ENCODE data around the gene SBK3.
"Not testable (repeated sequence)": the region's sequence is repeated elsewhere in the genome, so short reads cannot be mapped to it uniquely, and the experiment has no call there.

SBK3 gene

DNA sequence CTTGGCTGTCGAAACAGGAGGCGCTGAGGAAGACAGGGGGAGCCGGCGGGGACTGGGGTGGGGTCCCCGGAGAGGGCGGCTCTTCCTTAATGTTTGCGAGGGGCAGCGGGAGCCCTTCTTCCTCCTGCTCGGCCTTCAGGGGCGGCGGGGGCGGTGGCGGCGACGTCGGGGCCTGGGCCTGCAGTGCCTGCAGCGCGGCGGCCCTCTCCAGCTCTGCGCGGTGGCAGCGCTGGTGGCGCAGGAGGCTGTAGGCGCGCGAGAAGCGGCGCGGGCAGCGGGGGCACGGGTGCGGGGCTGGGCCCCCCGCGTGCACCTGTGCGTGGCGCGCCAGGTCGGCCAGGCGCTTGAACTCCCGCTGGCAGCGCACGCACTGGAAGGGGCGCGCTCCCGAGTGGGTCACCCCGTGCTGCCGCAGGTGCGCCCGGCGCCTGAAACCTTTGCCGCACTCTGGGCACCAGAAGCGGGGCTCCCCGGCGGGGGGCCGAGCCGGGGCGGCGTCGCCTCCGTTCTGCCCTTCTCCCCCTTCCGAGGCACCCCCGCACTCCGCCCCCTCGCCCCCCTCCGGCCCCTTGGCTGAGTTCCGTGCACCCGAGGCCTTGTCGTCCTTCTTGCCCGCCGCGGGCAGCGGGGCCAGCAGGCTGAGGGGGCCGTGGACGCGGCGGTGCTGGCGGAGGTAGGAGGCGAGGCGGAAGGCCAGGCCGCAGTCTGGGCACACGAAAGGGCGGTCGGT lies 32.9 kb upstream of the SBK3 start:
- H3K9ac ChIP-seq = no peak overlapping the region
- H3K27ac ChIP-seq = no peak overlapping the region
- no peaks in the 10 kb centered on the region for H3K9me3 ChIP-seq
- peaks cover 23% of the 10 kb centered on the region for H3K4me1 ChIP-seq
- peaks cover 15% of the 10 kb centered on the region for H4K20me1 ChIP-seq
- H3K4me3 ChIP-seq = no peak overlapping the region
- H3K36me3 ChIP-seq = peaks cover 37% of the 10 kb centered on the region
- H3K4me2 ChIP-seq = no peak overlapping the region
- no peak for TF ChIP-seq Cebpa-rat (IDR thresholded peaks at IDR 0.05)
- H3K27me3 ChIP-seq = no peaks in the 10 kb centered on the region

DNA sequence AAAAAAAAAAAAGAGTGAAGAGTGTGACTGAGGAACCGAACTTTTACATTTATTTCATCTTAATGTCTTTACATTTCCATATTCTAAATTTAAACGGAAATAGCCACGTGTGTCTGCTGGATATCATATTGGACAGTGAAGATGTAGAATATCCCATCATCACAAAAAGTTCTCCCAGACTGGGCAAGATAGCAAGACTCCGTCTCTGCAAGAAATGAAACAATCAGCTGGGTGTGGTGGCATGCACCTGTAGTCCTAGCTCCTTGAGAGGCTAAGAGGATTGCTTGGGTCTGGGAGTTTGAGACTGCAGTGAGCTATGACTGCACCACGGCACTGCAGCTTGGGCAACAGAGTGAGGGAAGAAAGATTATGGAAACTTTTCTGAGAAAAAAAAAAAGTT lies 31.4 kb upstream of the SBK3 start:
- Histone ChIP-seq H3K4me3 (no peak overlapping the region), H3K36me3 (peaks cover 37% of the 10 kb centered on the region), H3K9me3 (no peaks in the 10 kb centered on the region), H4K20me1 (peaks cover 15% of the 10 kb centered on the region), H3K27ac (no peak overlapping the region), H3K4me2 (no peak overlapping the region), H3K4me1 (peaks cover 20% of the 10 kb centered on the region), H3K27me3 (no peaks in the 10 kb centered on the region), H3K9ac (no peak overlapping the region)
- no peak for TF ChIP-seq Cebpa-rat (IDR thresholded peaks at IDR 0.05)

DNA sequence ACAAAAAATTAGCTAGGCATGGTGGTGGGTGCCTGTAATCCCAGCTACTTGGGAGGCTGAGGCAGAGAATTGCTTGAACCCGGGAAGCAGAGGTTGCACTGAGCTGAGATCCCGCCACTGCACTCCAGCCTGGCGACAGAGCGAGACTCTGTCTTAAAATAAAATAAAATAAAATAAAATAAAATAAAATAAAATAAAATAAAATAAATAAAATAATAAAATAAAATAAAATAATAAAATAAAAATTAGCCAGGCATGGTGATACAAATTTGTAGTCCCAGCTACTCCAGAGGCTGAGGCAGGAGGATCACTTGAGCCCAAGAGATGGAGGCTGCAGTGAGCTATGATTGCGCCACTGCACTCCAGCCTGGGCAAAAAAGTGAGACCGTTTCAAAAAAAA lies 28.6 kb upstream of the SBK3 start:
- not testable (repeated sequence) for H3K27me3 ChIP-seq, H4K20me1 ChIP-seq, H3K9me3 ChIP-seq, H3K4me1 ChIP-seq, H3K4me2 ChIP-seq, H3K4me3 ChIP-seq, H3K27ac ChIP-seq, H3K9ac ChIP-seq
- peaks cover 32% of the 10 kb centered on the region for H3K36me3 ChIP-seq

DNA sequence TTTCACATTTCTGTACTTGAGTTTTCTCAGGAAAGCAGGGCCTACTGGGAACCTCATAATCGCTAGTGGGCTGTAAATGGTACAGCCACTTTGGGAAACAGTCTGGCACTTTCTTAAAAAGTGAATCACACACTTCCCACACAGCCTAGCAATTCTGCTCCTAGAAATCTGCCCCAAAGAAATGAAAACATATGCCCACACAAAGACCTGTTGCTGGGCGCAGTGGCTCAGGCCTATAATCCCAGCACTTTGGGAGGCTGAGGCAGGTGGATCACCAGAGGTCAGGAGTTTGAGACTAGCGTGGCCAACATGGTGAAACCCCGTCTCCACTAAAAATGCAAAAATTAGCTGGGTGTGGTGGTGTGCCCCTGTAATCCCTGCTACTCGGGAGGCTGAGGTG lies 24.1 kb upstream of the SBK3 start:
- H4K20me1 ChIP-seq, H3K9me3 ChIP-seq, H3K36me3 ChIP-seq, H3K4me2 ChIP-seq, H3K27ac ChIP-seq, H3K4me3 ChIP-seq, H3K4me1 ChIP-seq, H3K9ac ChIP-seq, H3K27me3 ChIP-seq: not testable (repeated sequence)

DNA sequence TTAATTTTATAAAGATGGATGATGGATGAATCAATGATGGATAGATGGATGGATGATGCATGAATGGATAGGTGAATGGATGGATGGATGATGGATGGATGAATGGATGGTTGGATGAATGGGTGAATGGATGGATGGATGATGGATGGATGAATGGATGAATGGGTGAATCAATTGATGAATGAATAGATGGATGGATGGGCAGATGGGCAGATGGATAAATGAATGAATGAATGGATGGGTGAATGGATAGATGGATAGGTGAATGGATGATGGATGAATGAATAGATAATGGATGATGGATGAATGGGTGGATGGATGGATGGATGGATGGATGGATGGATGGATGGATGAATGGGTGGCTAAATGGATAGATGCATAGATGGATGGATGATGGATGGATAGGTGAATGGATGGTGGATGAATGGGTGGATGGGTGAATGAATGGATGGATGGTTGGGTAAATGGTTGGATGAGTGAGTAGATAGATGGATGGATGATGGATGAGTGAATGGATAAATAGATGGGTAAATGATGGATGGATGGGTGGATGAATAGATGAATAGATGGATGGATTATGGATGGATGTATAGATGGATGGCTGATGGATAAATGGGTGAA lies 22.5 kb upstream of the SBK3 start:
- Histone ChIP-seq H3K9ac (no peak overlapping the region), H3K27ac (no peak overlapping the region), H3K27me3 (no peaks in the 10 kb centered on the region), H3K9me3 (no peaks in the 10 kb centered on the region), H3K4me3 (no peak overlapping the region), H3K36me3 (no peaks in the 10 kb centered on the region), H3K4me1 (peaks cover 9% of the 10 kb centered on the region; the same call in 1 of the 2 replicates), H4K20me1 (no peaks in the 10 kb centered on the region), H3K4me2 (no peak overlapping the region)
- no peak for TF ChIP-seq Cebpa-rat (IDR thresholded peaks at IDR 0.05)

DNA sequence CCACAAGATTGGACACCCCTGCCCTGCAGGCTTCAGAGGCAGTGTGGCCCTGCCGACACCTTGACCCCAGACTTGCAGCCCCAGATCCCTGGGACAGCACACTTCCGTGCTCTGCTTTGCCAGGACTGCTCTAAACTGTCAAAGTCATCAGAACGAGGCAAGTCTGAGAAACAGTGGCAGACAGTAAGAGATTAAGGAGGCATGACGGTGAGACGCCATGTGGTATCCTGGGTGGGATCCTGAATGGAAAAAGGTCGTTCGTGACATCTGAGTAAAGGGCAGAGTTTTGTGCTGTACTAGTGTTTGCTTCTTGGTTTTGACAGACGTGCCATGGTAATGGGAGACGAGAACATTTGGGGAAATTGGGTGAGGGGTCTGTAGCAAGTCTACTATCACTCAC lies 21.5 kb upstream of the SBK3 start:
- H3K36me3 ChIP-seq = no peaks in the 10 kb centered on the region
- no peak overlapping the region for H3K9ac ChIP-seq
- no peaks in the 10 kb centered on the region for H3K9me3 ChIP-seq
- no peak overlapping the region for H3K27ac ChIP-seq
- no peaks in the 10 kb centered on the region for H3K27me3 ChIP-seq
- no peak for TF ChIP-seq Cebpa-rat (IDR thresholded peaks at IDR 0.05)
- H4K20me1 ChIP-seq = no peaks in the 10 kb centered on the region
- H3K4me2 ChIP-seq = no peak overlapping the region
- H3K4me3 ChIP-seq = no peak overlapping the region
- H3K4me1 ChIP-seq = peaks cover 9% of the 10 kb centered on the region; the same call in 1 of the 2 replicates

DNA sequence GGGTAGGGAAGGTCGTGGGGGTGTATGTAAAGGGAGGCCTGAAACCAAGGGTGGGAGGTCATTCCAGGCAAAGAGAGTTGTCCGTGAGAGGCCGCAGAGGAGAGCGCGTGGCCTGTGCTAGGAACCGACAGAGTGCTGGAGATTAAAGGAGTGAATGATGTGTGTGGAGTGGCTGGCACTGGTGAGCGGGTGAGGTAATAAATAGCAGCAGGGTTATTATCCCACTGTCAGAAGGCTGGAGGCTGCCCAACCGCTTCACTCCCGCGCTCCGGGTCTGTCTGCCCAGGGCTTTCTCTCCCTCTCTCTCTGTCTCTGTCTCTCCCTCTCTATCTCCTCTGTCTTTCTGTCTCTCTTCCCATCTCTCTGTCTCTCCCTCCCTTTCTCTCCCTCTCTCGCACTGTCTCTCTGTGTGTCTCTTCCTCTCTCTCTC lies 17.9 kb upstream of the SBK3 start:
- H4K20me1 ChIP-seq = no peaks in the 10 kb centered on the region
- no peak overlapping the region for H3K9ac ChIP-seq
- H3K4me1 ChIP-seq = peaks cover 9% of the 10 kb centered on the region; the same call in 1 of the 2 replicates
- H3K4me2 ChIP-seq = no peak overlapping the region
- H3K4me3 ChIP-seq = no peak overlapping the region
- TF ChIP-seq Cebpa-rat (IDR thresholded peaks at IDR 0.05) = no peak
- H3K36me3 ChIP-seq = no peaks in the 10 kb centered on the region
- H3K27ac ChIP-seq = no peak overlapping the region
- peaks cover 6% of the 10 kb centered on the region for H3K9me3 ChIP-seq
- H3K27me3 ChIP-seq = no peaks in the 10 kb centered on the region

DNA sequence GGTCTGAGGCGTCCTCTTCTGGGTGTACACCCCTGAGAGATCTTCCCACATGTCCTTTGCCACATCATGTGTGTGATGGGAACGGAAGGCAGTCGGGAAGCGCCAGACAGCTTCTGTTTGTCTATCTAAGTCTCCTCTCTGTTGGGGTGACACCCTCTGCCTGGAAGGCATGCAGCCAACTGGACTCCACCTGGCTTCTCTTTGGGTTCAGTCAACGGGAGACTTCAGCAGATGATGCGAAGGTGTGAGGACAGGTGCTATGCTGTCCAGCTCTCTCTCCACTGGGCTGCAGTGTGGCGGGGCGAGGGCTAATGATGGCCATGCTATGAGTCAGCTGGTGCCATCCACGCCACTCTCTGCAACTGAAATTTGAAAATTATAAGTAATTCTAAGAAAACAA lies 14.3 kb upstream of the SBK3 start:
- H3K27ac ChIP-seq = no peak overlapping the region
- no peak overlapping the region for H3K4me2 ChIP-seq
- no peak overlapping the region for H3K9ac ChIP-seq
- peaks cover 6% of the 10 kb centered on the region for H3K9me3 ChIP-seq
- H3K4me3 ChIP-seq = no peak overlapping the region
- H3K27me3 ChIP-seq = no peaks in the 10 kb centered on the region
- H3K4me1 ChIP-seq = peaks cover 3% of the 10 kb centered on the region; the same call in 1 of the 2 replicates
- no peaks in the 10 kb centered on the region for H4K20me1 ChIP-seq
- H3K36me3 ChIP-seq = no peaks in the 10 kb centered on the region
- no peak for TF ChIP-seq Cebpa-rat (IDR thresholded peaks at IDR 0.05)

DNA sequence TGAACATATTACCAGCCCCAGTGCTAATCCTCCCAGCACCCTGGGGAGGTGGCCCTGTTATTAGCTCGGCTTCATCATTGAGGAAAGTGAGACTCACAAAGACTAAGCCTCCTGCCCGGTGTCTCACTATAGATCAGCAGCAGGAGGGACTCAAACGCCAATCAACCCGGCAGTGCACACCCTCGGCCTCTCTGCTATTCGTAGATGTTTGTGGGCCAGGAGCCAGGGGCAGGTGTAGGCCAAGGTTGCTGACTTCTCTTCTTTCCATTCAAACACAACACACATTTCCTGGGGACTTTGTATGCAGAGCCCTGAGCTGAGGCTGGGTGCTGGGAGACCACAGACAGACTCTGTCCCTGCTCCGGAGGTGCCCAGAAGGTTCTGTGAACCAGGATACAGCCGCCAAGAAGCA lies 9.4 kb upstream of the SBK3 start:
- no peak overlapping the region for H3K9ac ChIP-seq
- H3K27me3 ChIP-seq = no peaks in the 10 kb centered on the region
- no peak for TF ChIP-seq Cebpa-rat (IDR thresholded peaks at IDR 0.05)
- H3K4me1 ChIP-seq = peaks cover 39% of the 10 kb centered on the region
- H3K4me2 ChIP-seq = no peak overlapping the region
- H3K4me3 ChIP-seq = no peak overlapping the region
- H4K20me1 ChIP-seq = no peaks in the 10 kb centered on the region
- H3K27ac ChIP-seq = no peak overlapping the region
- no peaks in the 10 kb centered on the region for H3K9me3 ChIP-seq
- no peaks in the 10 kb centered on the region for H3K36me3 ChIP-seq

DNA sequence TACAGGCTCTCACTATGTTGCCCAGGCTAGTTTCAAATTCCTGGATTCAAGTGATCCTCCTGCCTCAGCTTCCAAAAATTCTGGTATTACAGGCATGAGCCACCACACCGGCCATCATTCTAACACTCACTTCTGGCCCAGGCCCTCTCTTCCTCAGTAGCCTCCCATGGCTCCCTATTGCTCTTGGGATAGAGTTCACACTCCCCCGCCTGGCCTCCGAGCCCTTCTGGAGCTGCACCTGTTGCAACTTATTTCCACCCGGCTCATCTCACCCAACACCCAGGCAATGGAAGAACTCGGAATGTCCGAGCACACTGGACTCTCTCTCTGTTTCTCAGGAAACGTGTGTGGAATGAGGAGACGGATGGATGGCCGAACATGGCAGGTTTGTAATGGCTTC lies 9.0 kb upstream of the SBK3 start:
- TF ChIP-seq Cebpa-rat (IDR thresholded peaks at IDR 0.05) = no peak
- Histone ChIP-seq H3K27me3 (no peaks in the 10 kb centered on the region), H3K9me3 (no peaks in the 10 kb centered on the region), H3K36me3 (no peaks in the 10 kb centered on the region), H3K4me2 (no peak overlapping the region), H3K4me1 (peaks cover 44% of the 10 kb centered on the region), H3K27ac (no peak overlapping the region), H3K9ac (no peak overlapping the region), H3K4me3 (no peak overlapping the region), H4K20me1 (no peaks in the 10 kb centered on the region)

Measured in BLaER1 (cell line).